ENCODE data around the gene NEDD4L.

Gene NEDD4L

DNA sequence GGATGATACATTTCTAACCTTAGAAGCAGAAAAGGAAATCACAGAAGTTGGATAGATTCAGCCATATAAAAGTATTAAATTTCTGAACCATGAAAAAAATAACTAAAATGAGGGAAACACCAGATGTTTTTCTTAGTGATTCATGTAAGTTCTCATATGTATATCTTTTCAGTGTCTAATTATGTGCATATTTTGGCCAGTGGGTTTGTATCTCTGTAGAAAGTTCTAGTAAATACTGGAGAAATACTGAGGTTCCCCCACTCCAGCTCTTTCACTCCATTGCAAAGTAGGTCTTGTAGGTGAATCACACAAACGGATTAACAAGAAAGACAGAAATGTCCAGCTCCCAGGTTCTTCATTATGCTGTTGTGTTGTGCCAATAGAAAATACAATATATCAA, 222.3 kb downstream of the NEDD4L start:
- ChIA-PET CTCF (no interaction called here), POLR2A (no interaction called here)
- Histone ChIP-seq H3K9me3 (ENCODE audit: control insufficient read depth, insufficient read depth, low read depth, low read length) (no peaks in the 10 kb centered on the region), H3K4me1 (ENCODE audit: control insufficient read depth, insufficient read depth, low read length) (peaks cover 32% of the 10 kb centered on the region), H3K27ac (ENCODE audit: extremely low read depth, low read depth, low read length) (no peak overlapping the region), H3K36me3 (ENCODE audit: control insufficient read depth in 2 of 2, insufficient read depth in 1 of 2, low read length in 2 of 2) (no peaks in the 10 kb centered on the region), H3K4me3 (ENCODE audit: low read depth, low read length) (no peak overlapping the region)
- no peak for TF ChIP-seq OSR2 (tag by site-specific recombination; IDR thresholded peaks at IDR 0.05)
- TF ChIP-seq TCF7L2 (IDR thresholded peaks at IDR 0.05; ENCODE audit: borderline replicate concordance, low read depth, low read length): no peak
- no peak for TF ChIP-seq ZNF19 (tag by site-specific recombination; IDR thresholded peaks at IDR 0.05; ENCODE audit: low read depth)
- TF ChIP-seq SALL2 (tag by site-specific recombination; IDR thresholded peaks at IDR 0.05; ENCODE audit: borderline replicate concordance): no peak
- no peak for TF ChIP-seq ZNF529 (tag by site-specific recombination; IDR thresholded peaks at IDR 0.05; ENCODE audit: insufficient replicate concordance)
- TF ChIP-seq ZNF549 (tag by site-specific recombination; IDR thresholded peaks at IDR 0.05): no peak
- TF ChIP-seq, protein P1, sequence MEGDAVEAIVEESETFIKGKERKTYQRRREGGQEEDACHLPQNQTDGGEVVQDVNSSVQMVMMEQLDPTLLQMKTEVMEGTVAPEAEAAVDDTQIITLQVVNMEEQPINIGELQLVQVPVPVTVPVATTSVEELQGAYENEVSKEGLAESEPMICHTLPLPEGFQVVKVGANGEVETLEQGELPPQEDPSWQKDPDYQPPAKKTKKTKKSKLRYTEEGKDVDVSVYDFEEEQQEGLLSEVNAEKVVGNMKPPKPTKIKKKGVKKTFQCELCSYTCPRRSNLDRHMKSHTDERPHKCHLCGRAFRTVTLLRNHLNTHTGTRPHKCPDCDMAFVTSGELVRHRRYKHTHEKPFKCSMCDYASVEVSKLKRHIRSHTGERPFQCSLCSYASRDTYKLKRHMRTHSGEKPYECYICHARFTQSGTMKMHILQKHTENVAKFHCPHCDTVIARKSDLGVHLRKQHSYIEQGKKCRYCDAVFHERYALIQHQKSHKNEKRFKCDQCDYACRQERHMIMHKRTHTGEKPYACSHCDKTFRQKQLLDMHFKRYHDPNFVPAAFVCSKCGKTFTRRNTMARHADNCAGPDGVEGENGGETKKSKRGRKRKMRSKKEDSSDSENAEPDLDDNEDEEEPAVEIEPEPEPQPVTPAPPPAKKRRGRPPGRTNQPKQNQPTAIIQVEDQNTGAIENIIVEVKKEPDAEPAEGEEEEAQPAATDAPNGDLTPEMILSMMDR (tag by site-specific recombination; IDR thresholded peaks at IDR 0.05): no peak
- no peak for TF ChIP-seq ZFP3 (tag by site-specific recombination; IDR thresholded peaks at IDR 0.05; ENCODE audit: low read depth)
- TF ChIP-seq, protein P2, sequence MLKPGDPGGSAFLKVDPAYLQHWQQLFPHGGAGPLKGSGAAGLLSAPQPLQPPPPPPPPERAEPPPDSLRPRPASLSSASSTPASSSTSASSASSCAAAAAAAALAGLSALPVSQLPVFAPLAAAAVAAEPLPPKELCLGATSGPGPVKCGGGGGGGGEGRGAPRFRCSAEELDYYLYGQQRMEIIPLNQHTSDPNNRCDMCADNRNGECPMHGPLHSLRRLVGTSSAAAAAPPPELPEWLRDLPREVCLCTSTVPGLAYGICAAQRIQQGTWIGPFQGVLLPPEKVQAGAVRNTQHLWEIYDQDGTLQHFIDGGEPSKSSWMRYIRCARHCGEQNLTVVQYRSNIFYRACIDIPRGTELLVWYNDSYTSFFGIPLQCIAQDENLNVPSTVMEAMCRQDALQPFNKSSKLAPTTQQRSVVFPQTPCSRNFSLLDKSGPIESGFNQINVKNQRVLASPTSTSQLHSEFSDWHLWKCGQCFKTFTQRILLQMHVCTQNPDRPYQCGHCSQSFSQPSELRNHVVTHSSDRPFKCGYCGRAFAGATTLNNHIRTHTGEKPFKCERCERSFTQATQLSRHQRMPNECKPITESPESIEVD (tag by site-specific recombination; IDR thresholded peaks at IDR 0.05): no peak
- TF ChIP-seq, protein P3, sequence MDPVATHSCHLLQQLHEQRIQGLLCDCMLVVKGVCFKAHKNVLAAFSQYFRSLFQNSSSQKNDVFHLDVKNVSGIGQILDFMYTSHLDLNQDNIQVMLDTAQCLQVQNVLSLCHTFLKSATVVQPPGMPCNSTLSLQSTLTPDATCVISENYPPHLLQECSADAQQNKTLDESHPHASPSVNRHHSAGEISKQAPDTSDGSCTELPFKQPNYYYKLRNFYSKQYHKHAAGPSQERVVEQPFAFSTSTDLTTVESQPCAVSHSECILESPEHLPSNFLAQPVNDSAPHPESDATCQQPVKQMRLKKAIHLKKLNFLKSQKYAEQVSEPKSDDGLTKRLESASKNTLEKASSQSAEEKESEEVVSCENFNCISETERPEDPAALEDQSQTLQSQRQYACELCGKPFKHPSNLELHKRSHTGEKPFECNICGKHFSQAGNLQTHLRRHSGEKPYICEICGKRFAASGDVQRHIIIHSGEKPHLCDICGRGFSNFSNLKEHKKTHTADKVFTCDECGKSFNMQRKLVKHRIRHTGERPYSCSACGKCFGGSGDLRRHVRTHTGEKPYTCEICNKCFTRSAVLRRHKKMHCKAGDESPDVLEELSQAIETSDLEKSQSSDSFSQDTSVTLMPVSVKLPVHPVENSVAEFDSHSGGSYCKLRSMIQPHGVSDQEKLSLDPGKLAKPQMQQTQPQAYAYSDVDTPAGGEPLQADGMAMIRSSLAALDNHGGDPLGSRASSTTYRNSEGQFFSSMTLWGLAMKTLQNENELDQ (tag by site-specific recombination; IDR thresholded peaks at IDR 0.05; ENCODE audit: low read depth): no peak
- no peak for TF ChIP-seq ZNF473 (tag by site-specific recombination; IDR thresholded peaks at IDR 0.05)
- TF ChIP-seq ZNF221 (tag by site-specific recombination; IDR thresholded peaks at IDR 0.05; ENCODE audit: borderline replicate concordance): no peak
- TF ChIP-seq, protein P4, sequence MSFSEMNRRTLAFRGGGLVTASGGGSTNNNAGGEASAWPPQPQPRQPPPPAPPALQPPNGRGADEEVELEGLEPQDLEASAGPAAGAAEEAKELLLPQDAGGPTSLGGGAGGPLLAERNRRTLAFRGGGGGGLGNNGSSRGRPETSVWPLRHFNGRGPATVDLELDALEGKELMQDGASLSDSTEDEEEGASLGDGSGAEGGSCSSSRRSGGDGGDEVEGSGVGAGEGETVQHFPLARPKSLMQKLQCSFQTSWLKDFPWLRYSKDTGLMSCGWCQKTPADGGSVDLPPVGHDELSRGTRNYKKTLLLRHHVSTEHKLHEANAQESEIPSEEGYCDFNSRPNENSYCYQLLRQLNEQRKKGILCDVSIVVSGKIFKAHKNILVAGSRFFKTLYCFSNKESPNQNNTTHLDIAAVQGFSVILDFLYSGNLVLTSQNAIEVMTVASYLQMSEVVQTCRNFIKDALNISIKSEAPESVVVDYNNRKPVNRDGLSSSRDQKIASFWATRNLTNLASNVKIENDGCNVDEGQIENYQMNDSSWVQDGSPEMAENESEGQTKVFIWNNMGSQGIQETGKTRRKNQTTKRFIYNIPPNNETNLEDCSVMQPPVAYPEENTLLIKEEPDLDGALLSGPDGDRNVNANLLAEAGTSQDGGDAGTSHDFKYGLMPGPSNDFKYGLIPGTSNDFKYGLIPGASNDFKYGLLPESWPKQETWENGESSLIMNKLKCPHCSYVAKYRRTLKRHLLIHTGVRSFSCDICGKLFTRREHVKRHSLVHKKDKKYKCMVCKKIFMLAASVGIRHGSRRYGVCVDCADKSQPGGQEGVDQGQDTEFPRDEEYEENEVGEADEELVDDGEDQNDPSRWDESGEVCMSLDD (tag by site-specific recombination; IDR thresholded peaks at IDR 0.05): no peak
- TF ChIP-seq ZNF664 (tag by site-specific recombination; IDR thresholded peaks at IDR 0.05): no peak
- TF ChIP-seq, protein P5, sequence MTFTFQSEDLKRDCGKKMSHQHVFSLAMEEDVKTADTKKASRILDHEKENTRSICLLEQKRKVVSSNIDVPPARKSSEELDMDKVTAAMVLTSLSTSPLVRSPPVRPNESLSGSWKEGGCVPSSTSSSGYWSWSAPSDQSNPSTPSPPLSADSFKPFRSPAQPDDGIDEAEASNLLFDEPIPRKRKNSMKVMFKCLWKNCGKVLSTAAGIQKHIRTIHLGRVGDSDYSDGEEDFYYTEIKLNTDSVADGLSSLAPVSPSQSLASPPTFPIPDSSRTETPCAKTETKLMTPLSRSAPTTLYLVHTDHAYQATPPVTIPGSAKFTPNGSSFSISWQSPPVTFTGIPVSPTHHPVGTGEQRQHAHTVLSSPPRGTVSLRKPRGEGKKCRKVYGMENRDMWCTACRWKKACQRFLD (tag by site-specific recombination; IDR thresholded peaks at IDR 0.05): no peak
- no peak for TF ChIP-seq HOXA7 (CRISPR knock-in tag; IDR thresholded peaks at IDR 0.05; ENCODE audit: borderline replicate concordance)
- TF ChIP-seq ZNF433 (tag by site-specific recombination; IDR thresholded peaks at IDR 0.05; ENCODE audit: low read depth): no peak
- no peak for TF ChIP-seq ZNF146 (tag by site-specific recombination; IDR thresholded peaks at IDR 0.05)
- TF ChIP-seq BCL11A (tag by site-specific recombination; IDR thresholded peaks at IDR 0.05; ENCODE audit: low read depth): no peak
